ENCODE measurements around the gene SLC8A1.

SLC8A1 gene

GRCh38 chr2:40098786-40099470, 353.0 kb downstream of the SLC8A1 start:
- no peak for TF ChIP-seq CTCF (IDR thresholded peaks at IDR 0.05; ENCODE audit: low read depth, low read length)
- no peak for TF ChIP-seq MYC (IDR thresholded peaks at IDR 0.05; ENCODE audit: low read depth, low read length)
- TF ChIP-seq POLR2A (IDR thresholded peaks at IDR 0.05; ENCODE audit: extremely low read depth, insufficient read length), result no peak
- no peak for TF ChIP-seq MAX (IDR thresholded peaks at IDR 0.05; ENCODE audit: low read depth, low read length)
- no peak for DNase-seq (ENCODE audit: low read depth)

DNA sequence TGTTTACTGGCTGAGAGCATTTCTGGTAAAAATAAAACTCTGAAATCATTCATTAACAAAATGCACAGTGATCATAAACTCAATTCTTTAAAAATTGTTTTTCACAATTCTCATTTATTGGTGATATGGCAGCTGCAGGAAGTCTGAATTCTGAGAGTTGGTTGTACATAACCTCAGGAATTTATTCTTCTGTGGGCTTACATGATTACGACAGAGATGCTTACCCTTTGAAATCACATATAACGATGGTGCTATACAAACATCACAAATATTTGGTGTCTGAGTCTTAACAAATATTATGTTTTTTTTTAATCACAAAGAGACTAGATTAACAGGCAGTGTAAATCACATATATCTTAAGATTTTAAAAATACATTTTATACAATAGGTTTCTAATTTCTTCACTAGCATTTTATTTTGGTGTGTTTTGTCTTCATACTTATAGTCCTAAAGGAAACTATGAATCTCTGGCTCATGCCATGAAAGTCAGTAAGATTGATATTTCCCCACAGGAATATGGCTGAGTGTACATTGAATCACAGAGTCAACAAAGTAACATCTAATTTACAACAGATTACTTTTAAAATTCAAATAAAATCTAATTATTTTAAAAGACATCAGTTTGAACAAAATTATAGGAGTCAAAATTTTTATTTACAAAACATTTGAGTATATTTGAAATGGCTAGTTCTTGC, 354.1 kb downstream of the SLC8A1 start:
- no peak for DNase-seq (ENCODE audit: low read depth)
- H3K4me3 ChIP-seq (ENCODE audit: low read depth, low read length), result no peak overlapping the region
- no peak for TF ChIP-seq CTCF (IDR thresholded peaks at IDR 0.05; ENCODE audit: low read depth, low read length)
- TF ChIP-seq POLR2A (IDR thresholded peaks at IDR 0.05; ENCODE audit: extremely low read depth, insufficient read length), result no peak
- TF ChIP-seq MAX (IDR thresholded peaks at IDR 0.05; ENCODE audit: low read depth, low read length), result no peak
- no peak for TF ChIP-seq MYC (IDR thresholded peaks at IDR 0.05; ENCODE audit: low read depth, low read length)

More at GRCh38 chr2:40098786-40099470, 353.0 kb downstream of the SLC8A1 start:
- H3K4me3 ChIP-seq (ENCODE audit: low read depth, low read length), result no peak overlapping the region

- DNase-seq (ENCODE audit: low read depth), result no peak
- no peak overlapping the region for H3K4me3 ChIP-seq (ENCODE audit: low read depth, low read length)
- no peak for TF ChIP-seq MAX (IDR thresholded peaks at IDR 0.05; ENCODE audit: low read depth, low read length)
- TF ChIP-seq POLR2A (IDR thresholded peaks at IDR 0.05; ENCODE audit: extremely low read depth, insufficient read length), result no peak
- TF ChIP-seq MYC (IDR thresholded peaks at IDR 0.05; ENCODE audit: low read depth, low read length), result no peak
- TF ChIP-seq CTCF (IDR thresholded peaks at IDR 0.05; ENCODE audit: low read depth, low read length), result no peak
Measured at GRCh38 chr2:40096360-40096759, 355.5 kb downstream of the SLC8A1 start.

- no peak for DNase-seq (ENCODE audit: low read depth)
- no peak overlapping the region for H3K4me3 ChIP-seq (ENCODE audit: low read depth, low read length)
- no peak for TF ChIP-seq POLR2A (IDR thresholded peaks at IDR 0.05; ENCODE audit: extremely low read depth, insufficient read length)
- TF ChIP-seq MYC (IDR thresholded peaks at IDR 0.05; ENCODE audit: low read depth, low read length), result no peak
- TF ChIP-seq CTCF (IDR thresholded peaks at IDR 0.05; ENCODE audit: low read depth, low read length), result no peak
- no peak for TF ChIP-seq MAX (IDR thresholded peaks at IDR 0.05; ENCODE audit: low read depth, low read length)
Measured at GRCh38 chr2:40095000-40095399, 356.9 kb downstream of the SLC8A1 start.

DNA sequence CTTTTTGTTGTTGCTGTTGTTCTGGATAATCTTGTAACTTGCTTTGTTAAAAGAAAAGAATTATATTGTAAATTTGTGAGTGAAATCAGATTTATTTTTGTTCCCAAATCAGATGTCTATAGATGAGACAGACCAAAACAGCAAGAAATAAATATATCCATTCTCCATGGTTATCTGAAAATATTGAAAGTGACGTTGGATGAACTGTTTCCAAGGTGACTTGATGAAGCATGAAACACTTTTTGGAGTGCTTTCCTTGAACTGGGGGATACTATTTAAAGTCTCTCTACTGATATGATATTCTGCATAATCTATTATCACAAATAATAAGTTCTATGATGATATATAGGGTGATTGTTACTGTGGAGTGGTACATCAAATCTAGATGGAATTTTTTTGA, 357.4 kb downstream of the SLC8A1 start:
- no peak overlapping the region for H3K4me3 ChIP-seq (ENCODE audit: low read depth, low read length)
- no peak for DNase-seq (ENCODE audit: low read depth)
- TF ChIP-seq POLR2A (IDR thresholded peaks at IDR 0.05; ENCODE audit: extremely low read depth, insufficient read length) (no peak), MAX (IDR thresholded peaks at IDR 0.05; ENCODE audit: low read depth, low read length) (no peak), CTCF (IDR thresholded peaks at IDR 0.05; ENCODE audit: low read depth, low read length) (no peak), MYC (IDR thresholded peaks at IDR 0.05; ENCODE audit: low read depth, low read length) (no peak)
